ENCODE results near the gene SNAI1. TPM values are rescaled to one million over a fixed set of nuclear protein-coding genes. Genes with fewer than 3 reads are reported as not detected.
"Not testable (repeated sequence)": the region's sequence is repeated elsewhere in the genome, so short reads cannot be mapped to it uniquely, and the experiment has no call there.

The SNAI1 gene
- total and polyA plus RNA-seq, 7 donors: 0.60 to 2.9 (median 1.8) TPM

- H3K27me3 ChIP-seq: no peaks in the 10 kb centered on the region
- TF ChIP-seq POLR2A (IDR thresholded peaks at IDR 0.05) (no peak), EP300 (IDR thresholded peaks at IDR 0.05) (no peak), POLR2AphosphoS5 (IDR thresholded peaks at IDR 0.05) (no peak), CTCF (IDR thresholded peaks at IDR 0.05) (no peak)
- H3K4me3 ChIP-seq: no peak overlapping the region
- intact Hi-C loops (cut with DNase I): no loop called here
- no peak overlapping the region for H3K27ac ChIP-seq
- H3K9me3 ChIP-seq: no peaks in the 10 kb centered on the region
- 27 to 57% methylated on average over 5 of the region's 5 CpGs for WGBS, 2 donors
- H3K36me3 ChIP-seq: peaks cover 0 to 8% (median 0%) of the 10 kb centered on the region in 4 donors
- no peak for DNase-seq
- H3K4me1 ChIP-seq: no peaks in the 10 kb centered on the region
Observed at GRCh38 chr20:49969946-49970345, 12.8 kb upstream of the SNAI1 start.

- H3K4me3 ChIP-seq: no peak overlapping the region
- H3K36me3 ChIP-seq: peaks cover 0 to 2% (median 0%) of the 10 kb centered on the region in 4 donors
- no peaks in the 10 kb centered on the region for H3K4me1 ChIP-seq
- H3K9me3 ChIP-seq: no peaks in the 10 kb centered on the region
- TF ChIP-seq POLR2A (IDR thresholded peaks at IDR 0.05): no peak
- TF ChIP-seq EP300 (IDR thresholded peaks at IDR 0.05): no peak
- TF ChIP-seq CTCF (IDR thresholded peaks at IDR 0.05): no peak
- no peak for TF ChIP-seq POLR2AphosphoS5 (IDR thresholded peaks at IDR 0.05)
- no peak for DNase-seq
- 80 to 87% methylated on average over 8 of the region's 8 CpGs for WGBS, 2 donors
- H3K27ac ChIP-seq: no peak overlapping the region
- intact Hi-C loops (cut with DNase I): no loop called here
- no peaks in the 10 kb centered on the region for H3K27me3 ChIP-seq
Observed at GRCh38 chr20:49970498-49970897, 12.3 kb upstream of the SNAI1 start.

GRCh38 chr20:49973981-49974380, 8.8 kb upstream of the SNAI1 start:
- no peaks in the 10 kb centered on the region for H3K9me3 ChIP-seq
- DNase-seq: no peak
- H3K4me1 ChIP-seq: peaks cover 2 to 3% (median 3%) of the 10 kb centered on the region in 4 donors
- intact Hi-C loops (cut with DNase I): no loop called here
- no peak overlapping the region for H3K4me3 ChIP-seq
- H3K27me3 ChIP-seq: no peaks in the 10 kb centered on the region
- H3K36me3 ChIP-seq: no peaks in the 10 kb centered on the region
- H3K27ac ChIP-seq: no peak overlapping the region
- 85 to 89% methylated on average over 4 of the region's 4 CpGs for WGBS, 2 donors
- TF ChIP-seq POLR2AphosphoS5 (IDR thresholded peaks at IDR 0.05): no peak
- TF ChIP-seq POLR2A (IDR thresholded peaks at IDR 0.05): no peak

GRCh38 chr20:49976542-49976941, 6.2 kb upstream of the SNAI1 start:
- TF ChIP-seq POLR2A (IDR thresholded peaks at IDR 0.05) (no peak), EP300 (IDR thresholded peaks at IDR 0.05) (no peak), POLR2AphosphoS5 (IDR thresholded peaks at IDR 0.05) (no peak), CTCF (IDR thresholded peaks at IDR 0.05) (no peak)
- DNase-seq: no peak
- Histone ChIP-seq H3K27ac (no peak overlapping the region), H3K27me3 (no peaks in the 10 kb centered on the region), H3K36me3 (no peaks in the 10 kb centered on the region), H3K4me1 (peaks cover 3 to 9% (median 7%) of the 10 kb centered on the region in 4 donors), H3K4me3 (no peak overlapping the region), H3K9me3 (no peaks in the 10 kb centered on the region)
- intact Hi-C loops (cut with DNase I): no loop called here
- WGBS, 2 donors: 12 to 65% methylated on average over 2 of the region's 2 CpGs

GRCh38 chr20:49977740-49978139, 5.0 kb upstream of the SNAI1 start:
- peaks cover 3 to 17% (median 13%) of the 10 kb centered on the region in 4 donors for H3K4me1 ChIP-seq
- H3K27ac ChIP-seq; H3K36me3 ChIP-seq; H3K4me3 ChIP-seq; intact Hi-C loops (cut with DNase I); DNase-seq; H3K9me3 ChIP-seq; H3K27me3 ChIP-seq: not testable (repeated sequence)
- WGBS, 2 donors: 91 to 93% methylated on average over 2 of the region's 2 CpGs

- Histone ChIP-seq H3K9me3 (no peaks in the 10 kb centered on the region), H3K27me3 (no peaks in the 10 kb centered on the region), H3K4me1 (peaks cover 3 to 27% (median 22%) of the 10 kb centered on the region in 4 donors), H3K27ac (no peak overlapping the region), H3K4me3 (no peak overlapping the region), H3K36me3 (no peaks in the 10 kb centered on the region)
- no peak for TF ChIP-seq CTCF (IDR thresholded peaks at IDR 0.05)
- TF ChIP-seq EP300 (IDR thresholded peaks at IDR 0.05): no peak
- TF ChIP-seq POLR2A (IDR thresholded peaks at IDR 0.05): no peak
- TF ChIP-seq POLR2AphosphoS5 (IDR thresholded peaks at IDR 0.05): no peak
- 81 to 82% methylated on average over 3 of the region's 3 CpGs for WGBS, 2 donors
- no peak for DNase-seq
- intact Hi-C loops (cut with DNase I): loop anchor here (1.0 kb wide), 1 partner anchor 93 kb away; no protein-coding TSS in a partner anchor
Observed at GRCh38 chr20:49978685-49979029, 4.1 kb upstream of the SNAI1 start.
